ENCODE data around the gene OR10H4.

- TF ChIP-seq EZH2 (IDR thresholded peaks at IDR 0.05; ENCODE audit: borderline replicate concordance, insufficient read depth, low read length, poor library complexity, severe bottlenecking) (no peak), CTCF (IDR thresholded peaks at IDR 0.05; ENCODE audit: poor library complexity, severe bottlenecking) (no peak), SMC3 (conservative IDR thresholded peaks at IDR 0.05; ENCODE audit: poor library complexity) (no peak), POLR2AphosphoS5 (IDR thresholded peaks at IDR 0.05) (no peak), RAD21 (conservative IDR thresholded peaks at IDR 0.05) (no peak), MXI1 (conservative IDR thresholded peaks at IDR 0.05; ENCODE audit: poor library complexity, severe bottlenecking) (no peak)
Observed at GRCh38 chr19:15992014-15992413, 43.2 kb downstream of the OR10H4 start.
